ENCODE results near the gene OGFR.

Gene OGFR

GRCh38 chr20:62832212-62832922 lies 27.7 kb downstream of the OGFR start:
- peak overlapping the region; percentile 48 for H3K27ac Mint-ChIP-seq
- TF ChIP-seq CTCF (IDR thresholded peaks at IDR 0.05) = no peak
- H3K4me1 Mint-ChIP-seq = peaks cover 42% of the 10 kb centered on the region
- no peak for DNase-seq
- H3K36me3 Mint-ChIP-seq (ENCODE audit: low read depth) = no peaks in the 10 kb centered on the region
- H3K4me3 Mint-ChIP-seq = no peak overlapping the region
- peaks cover 3% of the 10 kb centered on the region for H3K27me3 Mint-ChIP-seq (ENCODE audit: low read depth, poor library complexity)
- no peaks in the 10 kb centered on the region for H3K9me3 Mint-ChIP-seq

- Mint-ChIP-seq H3K36me3 (ENCODE audit: low read depth) (no peaks in the 10 kb centered on the region), H3K4me1 (peaks cover 38% of the 10 kb centered on the region), H3K27ac (peak overlapping the region; percentile 48), H3K9me3 (no peaks in the 10 kb centered on the region), H3K27me3 (ENCODE audit: low read depth, poor library complexity) (peaks cover 3% of the 10 kb centered on the region), H3K4me3 (no peak overlapping the region)
- no peak for TF ChIP-seq CTCF (IDR thresholded peaks at IDR 0.05)
- no peak for DNase-seq
These were observed 28.3 kb downstream of the OGFR start for GRCh38 chr20:62832951-62833391.

GRCh38 chr20:62834967-62835730 lies 30.5 kb downstream of the OGFR start:
- no peak for TF ChIP-seq CTCF (IDR thresholded peaks at IDR 0.05)
- Mint-ChIP-seq H3K4me3 (no peak overlapping the region), H3K27me3 (ENCODE audit: low read depth, poor library complexity) (peaks cover 3% of the 10 kb centered on the region), H3K27ac (peak overlapping the region; percentile 56), H3K36me3 (ENCODE audit: low read depth) (no peaks in the 10 kb centered on the region), H3K4me1 (peaks cover 51% of the 10 kb centered on the region), H3K9me3 (no peaks in the 10 kb centered on the region)
- no peak for DNase-seq

GRCh38 chr20:62835931-62836861 lies 31.6 kb downstream of the OGFR start:
- no peak for DNase-seq
- Mint-ChIP-seq H3K4me3 (no peak overlapping the region), H3K4me1 (peaks cover 62% of the 10 kb centered on the region), H3K36me3 (ENCODE audit: low read depth) (no peaks in the 10 kb centered on the region), H3K27me3 (ENCODE audit: low read depth, poor library complexity) (peaks cover 3% of the 10 kb centered on the region), H3K9me3 (no peaks in the 10 kb centered on the region), H3K27ac (no peak overlapping the region)
- TF ChIP-seq CTCF (IDR thresholded peaks at IDR 0.05) = no peak

- no peak overlapping the region for H3K4me3 Mint-ChIP-seq
- H3K27me3 Mint-ChIP-seq (ENCODE audit: low read depth, poor library complexity) = peaks cover 3% of the 10 kb centered on the region
- no peak for TF ChIP-seq CTCF (IDR thresholded peaks at IDR 0.05)
- H3K36me3 Mint-ChIP-seq (ENCODE audit: low read depth) = no peaks in the 10 kb centered on the region
- no peaks in the 10 kb centered on the region for H3K9me3 Mint-ChIP-seq
- H3K27ac Mint-ChIP-seq = no peak overlapping the region
- no peak for DNase-seq
- H3K4me1 Mint-ChIP-seq = peaks cover 63% of the 10 kb centered on the region
These were observed 32.4 kb downstream of the OGFR start for GRCh38 chr20:62836967-62837490.
